22Rv1 (cell line): ENCODE measurements around the gene EGR1.

Experiments
- H3K27ac ChIP-seq: fragments of 450-650 bp; 2 replicates; pipeline ENCODE4 v1.5.1; 2017
- CTCF ChIP-seq: fragments of 450-650 bp; IDR thresholded peaks from 2 replicates; pipeline ENCODE4 v1.5.1; 2017; ENCODE audit warnings: mild to moderate bottlenecking
- ZFX ChIP-seq: fragments of 450-650 bp; IDR thresholded peaks from 2 replicates; pipeline ENCODE4 v1.6.1; 2017; ENCODE audit warnings: antibody characterized with exemption, borderline replicate concordance

Gene EGR1

GRCh38 chr5:138448070-138448469 lies 17.2 kb upstream of the EGR1 start:
- no peak overlapping the region for H3K27ac ChIP-seq
- TF ChIP-seq ZFX (no peak), CTCF (no peak)

- no peak for TF ChIP-seq CTCF
- no peak for TF ChIP-seq ZFX
Measured at GRCh38 chr5:138448481-138449398, 16.5 kb upstream of the EGR1 start.

GRCh38 chr5:138449501-138450239 lies 15.6 kb upstream of the EGR1 start:
- TF ChIP-seq CTCF = peak; percentile 95
- no peak for TF ChIP-seq ZFX
- H3K27ac ChIP-seq = peak overlapping the region; percentile 47; the same call in 1 of the 2 replicates

More at GRCh38 chr5:138448481-138449398, 16.5 kb upstream of the EGR1 start:
- H3K27ac ChIP-seq = no peak overlapping the region

GRCh38 chr5:138450971-138451370 lies 14.3 kb upstream of the EGR1 start:
- no peak overlapping the region for H3K27ac ChIP-seq
- no peak for TF ChIP-seq CTCF

GRCh38 chr5:138452720-138453119 lies 12.6 kb upstream of the EGR1 start:
- H3K27ac ChIP-seq = no peak overlapping the region
- TF ChIP-seq ZFX (no peak), CTCF (no peak)

GRCh38 chr5:138453590-138453989 lies 11.7 kb upstream of the EGR1 start:
- no peak for TF ChIP-seq CTCF
- TF ChIP-seq ZFX = no peak
- H3K27ac ChIP-seq = no peak overlapping the region

- H3K27ac ChIP-seq = no peak overlapping the region
- TF ChIP-seq CTCF = no peak
- TF ChIP-seq ZFX = no peak
Measured at GRCh38 chr5:138454121-138454520, 11.2 kb upstream of the EGR1 start.
